GM19395 (cell line): ENCODE data around the gene RETREG1.
"Not testable (repeated sequence)": the region's sequence is repeated elsewhere in the genome, so short reads cannot be mapped to it uniquely, and the experiment has no call there.

ENCODE experiments used
- ATAC-seq: cut with Tn5 transposase; IDR thresholded peaks from one replicate; pipeline ENCODE4 v1.9.1; 2021; ENCODE audit warnings: mild to moderate bottlenecking, moderate library complexity; ENCODE audit not compliant: unreplicated experiment

RETREG1 gene, protein sequence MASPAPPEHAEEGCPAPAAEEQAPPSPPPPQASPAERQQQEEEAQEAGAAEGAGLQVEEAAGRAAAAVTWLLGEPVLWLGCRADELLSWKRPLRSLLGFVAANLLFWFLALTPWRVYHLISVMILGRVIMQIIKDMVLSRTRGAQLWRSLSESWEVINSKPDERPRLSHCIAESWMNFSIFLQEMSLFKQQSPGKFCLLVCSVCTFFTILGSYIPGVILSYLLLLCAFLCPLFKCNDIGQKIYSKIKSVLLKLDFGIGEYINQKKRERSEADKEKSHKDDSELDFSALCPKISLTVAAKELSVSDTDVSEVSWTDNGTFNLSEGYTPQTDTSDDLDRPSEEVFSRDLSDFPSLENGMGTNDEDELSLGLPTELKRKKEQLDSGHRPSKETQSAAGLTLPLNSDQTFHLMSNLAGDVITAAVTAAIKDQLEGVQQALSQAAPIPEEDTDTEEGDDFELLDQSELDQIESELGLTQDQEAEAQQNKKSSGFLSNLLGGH

DNA sequence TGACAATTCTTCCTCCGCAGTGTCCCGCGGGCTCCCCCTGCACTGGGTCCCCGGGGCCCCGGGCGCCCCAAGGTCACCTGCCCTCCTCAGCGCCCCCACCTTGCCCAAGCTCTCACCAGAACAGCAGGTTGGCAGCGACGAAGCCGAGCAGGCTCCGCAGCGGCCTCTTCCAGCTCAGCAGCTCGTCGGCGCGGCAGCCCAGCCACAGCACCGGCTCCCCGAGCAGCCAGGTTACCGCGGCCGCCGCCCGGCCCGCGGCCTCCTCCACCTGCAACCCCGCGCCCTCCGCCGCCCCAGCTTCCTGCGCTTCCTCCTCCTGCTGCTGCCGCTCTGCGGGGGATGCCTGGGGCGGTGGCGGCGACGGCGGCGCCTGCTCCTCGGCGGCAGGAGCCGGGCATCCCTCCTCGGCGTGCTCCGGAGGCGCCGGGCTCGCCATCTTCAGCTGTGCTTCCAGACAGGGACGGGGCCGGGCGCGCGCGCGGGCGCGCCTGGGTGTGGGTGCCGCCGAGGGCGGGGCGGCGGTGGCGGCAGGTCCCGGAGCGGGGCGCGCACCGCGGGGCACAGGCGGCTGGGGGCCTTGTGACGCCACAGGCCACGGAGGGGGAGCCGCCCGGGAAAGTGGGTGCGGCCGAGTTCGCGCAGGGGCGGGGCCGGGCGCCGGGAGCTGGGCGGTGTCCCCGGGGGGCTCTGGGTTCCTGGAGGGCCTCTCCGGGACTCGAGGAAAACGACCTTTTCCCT, at the start of gene RETREG1:
TSS of gene RETREG1 (minus strand) at position 462 of the 738 bp plus-strand sequence. CDS start at position 436, 26 bp downstream.
- ATAC-seq, result peak; percentile 60

DNA sequence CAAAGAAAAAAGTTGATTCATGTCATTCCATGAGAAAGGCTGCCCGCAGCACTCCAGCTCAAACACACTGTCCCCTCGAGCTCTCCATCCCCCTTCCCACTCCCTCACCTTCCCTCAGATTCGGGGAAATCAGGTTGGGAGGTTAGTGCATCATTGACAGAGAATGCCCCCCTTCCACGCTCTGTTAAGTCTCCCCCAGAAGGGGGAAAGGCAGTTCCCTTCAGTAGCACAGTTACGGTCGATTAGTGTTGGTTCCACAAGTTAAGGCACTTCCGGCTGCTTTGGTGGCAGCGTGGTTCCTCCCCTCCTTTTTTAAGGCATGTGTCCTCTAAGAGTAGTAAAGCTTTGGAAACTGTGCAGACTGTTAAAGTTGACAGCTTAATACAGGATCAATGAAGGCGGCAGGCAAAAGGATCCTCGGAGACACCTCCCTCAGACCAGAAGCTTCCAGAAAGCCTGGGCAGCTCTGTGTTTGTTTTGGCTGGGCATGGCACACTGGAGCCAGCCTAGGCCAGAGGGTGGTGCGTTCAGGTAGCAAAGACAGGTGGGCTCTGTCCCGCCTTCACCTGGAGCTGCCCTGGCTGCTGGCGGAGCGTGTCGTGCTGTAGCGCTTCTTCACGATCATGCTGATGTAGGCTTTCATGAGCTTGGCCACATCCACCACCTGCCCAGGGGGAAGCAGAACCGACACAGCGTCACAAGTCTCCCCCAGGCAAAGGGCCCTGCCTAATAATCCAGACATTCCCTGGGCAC, 49.5 kb upstream of the RETREG1 start:
- no peak for ATAC-seq

DNA sequence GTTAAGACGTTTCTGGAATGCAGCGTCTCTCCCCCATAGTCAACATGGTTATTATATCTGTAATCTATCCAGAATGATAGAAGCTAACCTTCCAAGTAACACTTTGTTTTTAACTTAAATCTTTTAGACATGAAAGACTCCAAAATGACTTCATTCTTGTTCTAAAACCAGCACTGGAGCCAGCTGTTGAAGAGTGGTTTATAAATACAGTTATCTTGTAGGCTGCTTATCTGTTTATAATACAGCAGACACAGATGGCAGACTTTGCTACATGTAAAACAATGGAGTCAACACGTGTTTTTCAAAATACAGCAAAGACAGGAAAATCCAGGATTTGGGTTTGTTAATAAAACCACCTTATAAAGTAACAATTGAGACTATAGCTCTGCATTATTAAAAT, 48.8 kb upstream of the RETREG1 start:
- ATAC-seq, result no peak

DNA sequence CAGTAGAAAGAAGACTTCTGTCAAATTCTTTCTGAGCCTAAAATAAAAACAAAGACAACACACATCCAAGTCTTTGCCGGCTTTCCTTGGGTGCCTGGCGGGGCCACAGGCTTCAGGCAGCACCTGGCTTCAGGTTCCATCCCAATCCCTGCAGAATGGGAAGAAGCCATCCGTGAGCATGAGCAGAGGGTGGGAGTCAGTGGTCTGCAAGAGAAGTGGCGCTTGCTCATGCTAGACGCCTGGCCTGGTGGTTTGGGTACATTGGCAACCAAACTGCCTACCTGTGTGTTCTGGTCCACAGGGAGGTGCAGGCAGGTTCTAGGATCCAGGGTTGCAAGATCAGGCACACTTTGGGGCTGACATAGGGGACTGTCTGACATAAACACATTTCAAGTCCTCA, 47.6 kb upstream of the RETREG1 start:
- ATAC-seq, result no peak

DNA sequence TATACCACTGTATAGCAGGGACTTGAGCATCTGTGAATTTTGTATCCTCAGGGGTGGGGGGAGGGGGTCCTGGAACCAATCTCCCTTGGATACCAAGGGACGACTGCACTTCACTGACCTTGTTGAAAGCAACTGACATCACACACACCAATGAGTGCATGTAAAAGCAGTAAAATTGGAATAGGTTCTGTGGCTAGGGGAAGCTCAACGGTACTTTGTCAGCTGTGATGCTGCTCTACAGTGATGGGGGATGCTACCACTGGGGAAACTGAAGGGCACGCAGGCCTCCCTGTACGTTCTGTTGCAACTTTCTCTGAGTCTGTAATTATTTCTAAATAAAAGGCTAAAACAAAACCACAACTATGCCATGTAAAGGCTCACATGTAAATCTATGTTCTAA, 47.0 kb upstream of the RETREG1 start:
- ATAC-seq, result no peak

DNA sequence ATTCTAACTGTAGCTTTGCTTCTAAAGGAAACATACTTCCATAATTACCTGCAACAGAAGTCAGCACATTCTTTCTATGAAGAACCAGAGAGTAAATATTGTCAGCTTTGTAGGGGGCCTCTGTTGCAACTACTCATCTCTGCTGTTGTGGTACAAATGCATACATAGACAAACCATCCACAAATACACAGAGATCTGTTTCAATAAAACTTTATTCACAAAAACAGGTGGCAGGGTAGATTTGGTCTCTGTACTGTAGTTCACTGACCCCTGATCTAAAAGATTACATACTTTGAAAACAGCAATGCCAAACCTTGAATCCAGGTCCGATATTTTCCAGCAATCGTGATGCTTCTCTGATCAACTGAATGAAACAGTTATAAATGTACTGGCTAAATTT, 44.9 kb upstream of the RETREG1 start:
- ATAC-seq, result no peak

DNA sequence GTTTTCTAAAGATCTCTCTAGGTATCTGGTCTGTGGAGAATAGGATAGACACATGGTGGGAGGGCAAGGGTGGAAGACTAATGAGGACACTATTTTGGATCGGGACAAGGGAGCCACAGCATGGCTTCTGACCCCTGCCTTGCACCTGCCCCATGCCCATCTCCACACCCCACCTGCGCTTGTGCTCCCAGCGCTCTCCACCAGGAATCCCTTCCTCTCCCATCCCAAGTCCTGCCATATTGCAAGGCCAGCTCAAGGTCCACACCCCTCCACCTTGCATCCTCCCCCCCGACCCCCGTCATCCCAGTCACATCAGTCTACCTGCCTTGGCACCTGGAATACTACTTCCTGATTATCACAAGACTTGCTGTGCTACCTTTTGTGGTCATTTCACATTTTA, 44.2 kb upstream of the RETREG1 start:
- no peak for ATAC-seq

DNA sequence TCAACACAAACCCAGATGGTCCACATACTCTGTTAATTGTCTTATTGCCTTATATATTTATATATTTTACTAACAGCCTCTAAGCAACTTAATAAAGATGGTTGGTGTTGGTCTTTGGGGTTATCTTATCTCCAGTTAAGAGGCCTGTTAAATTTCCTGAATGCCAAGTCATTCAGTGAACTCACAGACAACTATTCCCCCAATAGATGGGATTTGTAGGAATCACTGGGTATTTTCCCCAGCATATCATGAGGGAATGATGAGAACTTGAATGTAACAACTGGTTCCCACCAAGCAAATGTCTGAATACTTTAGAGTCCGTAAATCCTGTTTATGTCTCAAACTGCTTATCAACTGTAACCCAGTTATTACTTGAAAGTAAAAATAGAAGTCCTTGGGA, 42.7 kb upstream of the RETREG1 start:
- no peak for ATAC-seq

DNA sequence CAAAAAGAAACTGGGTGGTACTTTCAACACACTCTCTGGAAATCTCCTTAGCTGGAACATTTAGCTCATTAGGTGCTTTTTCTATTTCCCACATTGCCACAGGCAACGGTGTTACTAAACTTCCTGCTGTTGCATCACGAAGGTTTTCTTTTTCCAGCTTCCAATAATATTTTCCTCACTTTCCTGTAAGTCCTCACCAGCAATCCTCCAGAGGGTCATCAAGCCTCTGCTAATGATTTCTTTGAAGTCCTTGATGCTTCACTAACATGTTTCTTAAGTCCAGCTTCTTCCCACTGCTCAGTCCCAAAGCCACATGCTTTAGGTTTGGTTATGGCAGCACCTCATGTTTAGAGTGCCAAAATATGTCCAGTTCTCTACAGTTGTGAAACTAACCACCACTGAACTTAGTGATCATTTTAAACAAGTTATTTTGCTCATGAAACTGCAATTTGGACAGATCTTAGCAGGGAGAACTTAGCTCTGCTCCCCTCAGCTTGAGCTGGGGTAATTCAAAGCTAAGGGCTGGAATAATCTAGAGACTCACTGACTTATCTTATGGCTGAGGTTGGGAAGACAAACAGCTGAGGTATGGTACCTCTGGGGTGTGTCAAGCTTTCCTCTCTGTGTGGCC, 39.9 kb upstream of the RETREG1 start:
- no peak for ATAC-seq

DNA sequence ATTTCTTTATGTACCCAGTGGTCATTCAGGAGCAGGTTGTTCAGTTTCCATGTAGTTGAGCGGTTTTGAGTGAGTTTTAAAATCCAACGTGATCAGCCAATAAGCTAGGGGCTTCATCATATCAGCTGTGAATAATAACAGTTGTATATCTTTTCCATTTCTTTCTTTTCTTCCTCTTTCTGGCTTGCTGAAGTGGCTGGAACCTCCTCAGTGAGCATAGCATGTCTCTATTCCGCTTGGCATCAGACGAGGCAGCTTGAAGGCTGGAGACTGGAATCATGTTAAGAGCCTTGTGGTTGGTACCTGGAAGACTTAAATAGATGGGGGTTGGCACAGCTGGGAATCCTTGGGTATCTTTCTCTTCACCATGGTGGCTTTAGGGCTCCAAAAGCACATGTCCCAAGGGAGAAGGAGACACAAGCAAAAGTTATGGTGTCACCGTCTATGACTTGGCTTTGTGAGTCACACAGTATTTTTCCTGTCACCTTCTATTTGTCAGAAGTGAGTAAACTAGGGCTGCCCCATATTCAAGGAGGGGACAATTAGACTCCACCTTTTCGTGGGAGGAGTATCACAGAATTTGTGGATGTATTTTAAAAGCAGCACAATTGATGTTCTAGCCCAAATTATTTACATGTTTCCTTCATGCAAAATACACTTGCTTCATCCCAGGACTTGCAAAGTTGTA, 38.0 kb upstream of the RETREG1 start:
- ATAC-seq, result no peak

DNA sequence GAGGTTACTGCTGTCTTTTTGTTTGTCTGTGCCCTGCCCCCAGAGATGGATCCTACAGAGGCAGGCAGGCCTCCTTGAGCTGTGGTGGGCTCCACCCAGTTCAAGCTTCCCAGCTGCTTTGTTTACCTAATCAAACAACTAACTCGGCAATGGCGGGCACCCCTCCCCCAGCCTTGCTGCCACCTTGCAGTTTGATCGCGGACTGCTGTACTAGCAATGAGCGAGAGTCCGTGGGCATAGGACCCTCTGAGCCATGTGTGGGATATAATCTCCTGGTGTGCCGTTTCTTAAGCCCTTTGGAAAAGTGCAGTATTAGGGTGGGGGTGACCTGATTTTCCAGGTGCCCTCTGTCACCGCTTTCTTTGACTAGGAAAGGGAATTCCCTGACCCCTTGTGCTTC, 31.9 kb upstream of the RETREG1 start:
- not testable (repeated sequence) for ATAC-seq

DNA sequence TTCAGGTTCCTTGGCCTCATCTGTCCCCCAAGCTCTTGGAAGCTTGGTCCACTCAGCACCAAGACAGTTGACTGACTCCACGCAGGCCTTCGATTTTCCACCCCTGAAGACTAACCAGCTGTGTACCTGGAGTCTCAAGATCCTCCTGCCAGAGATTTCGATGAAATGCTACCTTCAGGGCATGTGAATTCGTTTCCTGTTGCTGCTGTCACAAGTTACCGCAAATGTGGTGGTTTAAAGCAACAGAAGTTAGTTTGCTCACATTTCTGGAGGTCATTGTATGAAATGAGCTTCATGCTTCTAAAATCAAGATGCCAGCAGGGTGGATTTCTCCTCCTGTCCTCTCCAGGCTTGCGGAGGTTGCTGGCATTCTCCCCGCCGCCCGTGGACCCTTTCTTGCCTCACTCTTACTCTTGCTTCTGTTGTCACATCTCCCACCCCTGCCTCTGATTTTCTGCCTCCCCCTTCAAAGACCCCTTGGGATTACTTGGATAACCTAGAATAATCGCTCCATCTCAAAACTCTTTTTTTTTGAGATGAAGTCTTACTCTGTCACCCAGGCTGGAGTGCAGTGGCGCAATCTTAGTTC, 27.6 kb upstream of the RETREG1 start:
- no peak for ATAC-seq

DNA sequence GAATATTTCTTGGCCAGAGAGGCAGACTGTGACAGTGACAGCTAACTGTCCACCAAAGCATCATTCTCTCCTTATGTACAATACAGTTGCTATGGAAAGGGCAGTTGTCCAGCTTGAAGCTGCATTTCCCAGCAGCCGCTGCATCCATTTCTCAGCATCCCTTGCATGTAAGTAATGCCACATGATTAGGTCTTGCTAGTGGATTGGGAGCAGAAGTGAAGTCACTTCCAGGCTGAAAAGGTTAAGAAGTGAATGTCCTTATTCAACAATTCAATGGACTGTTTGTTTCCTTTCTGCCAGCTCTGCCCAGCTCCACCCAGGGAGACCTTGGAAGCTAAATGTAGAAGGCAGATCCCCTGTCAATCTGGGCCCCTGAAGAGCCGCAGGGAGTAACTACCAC, 26.1 kb upstream of the RETREG1 start:
- ATAC-seq, result no peak

DNA sequence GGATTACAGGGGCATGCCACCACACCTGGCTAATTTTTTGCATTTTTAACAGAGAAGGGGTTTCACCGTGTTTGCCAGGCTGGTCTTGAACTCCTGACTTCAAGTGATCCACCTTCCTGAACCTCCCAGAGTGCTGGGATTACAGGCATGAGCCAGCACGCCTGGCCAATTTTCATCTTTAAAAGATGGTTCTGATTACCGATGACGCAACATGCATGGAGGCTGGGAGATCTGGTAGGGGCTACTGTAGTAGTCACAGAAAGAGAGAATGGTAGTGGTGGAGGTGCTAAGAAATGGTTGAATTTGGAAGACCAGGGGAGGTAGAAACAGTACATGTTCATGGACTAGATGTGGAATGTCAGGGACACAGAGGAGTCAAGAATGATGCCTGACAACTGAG, 22.4 kb upstream of the RETREG1 start:
- ATAC-seq, result no peak

DNA sequence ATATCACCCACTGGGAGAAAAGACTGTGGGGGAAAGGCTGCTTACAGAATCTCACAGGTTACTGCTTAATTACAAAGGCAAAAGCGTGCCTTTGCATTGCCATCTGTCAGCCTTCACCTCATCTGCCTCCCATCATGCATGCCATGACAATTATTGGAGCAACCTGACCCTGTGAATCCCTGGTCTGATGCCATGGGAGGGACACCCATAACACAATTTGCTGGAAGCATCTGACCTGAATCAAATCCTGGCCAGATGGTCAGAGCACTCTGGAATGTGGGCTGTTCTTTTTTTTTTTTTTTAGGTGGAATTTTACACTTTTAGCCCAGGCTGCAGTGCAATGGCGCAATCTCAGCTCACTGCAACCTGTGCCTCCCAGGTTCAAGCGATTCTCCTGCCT, 11.6 kb upstream of the RETREG1 start:
- no peak for ATAC-seq

DNA sequence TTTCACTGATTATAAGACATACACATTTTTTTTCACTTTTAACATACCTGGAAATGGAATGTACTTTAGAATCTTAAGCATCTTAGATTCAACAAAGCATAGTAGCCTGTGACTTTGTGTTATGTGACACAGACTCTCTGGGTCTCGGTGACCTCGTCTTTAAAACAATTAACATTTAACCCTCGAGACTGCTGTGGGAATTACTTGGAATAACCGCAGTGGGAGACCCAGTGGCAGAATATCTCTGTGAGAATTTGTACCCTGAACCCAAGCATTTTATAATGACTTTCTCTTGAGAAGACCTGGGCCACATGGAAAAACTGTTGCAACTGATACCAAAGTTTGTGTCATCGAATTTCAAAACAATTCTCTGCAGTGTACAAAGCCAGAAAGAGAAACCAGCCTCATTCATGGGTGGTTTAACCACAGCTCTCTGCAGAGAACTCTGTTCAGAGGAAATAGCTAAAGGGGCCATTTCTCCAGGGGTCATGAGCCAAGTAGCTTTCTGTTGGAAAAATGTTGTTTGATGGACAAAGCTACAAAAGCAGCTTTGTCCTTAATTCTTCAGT, 10.0 kb upstream of the RETREG1 start:
- ATAC-seq, result peak; percentile 84

DNA sequence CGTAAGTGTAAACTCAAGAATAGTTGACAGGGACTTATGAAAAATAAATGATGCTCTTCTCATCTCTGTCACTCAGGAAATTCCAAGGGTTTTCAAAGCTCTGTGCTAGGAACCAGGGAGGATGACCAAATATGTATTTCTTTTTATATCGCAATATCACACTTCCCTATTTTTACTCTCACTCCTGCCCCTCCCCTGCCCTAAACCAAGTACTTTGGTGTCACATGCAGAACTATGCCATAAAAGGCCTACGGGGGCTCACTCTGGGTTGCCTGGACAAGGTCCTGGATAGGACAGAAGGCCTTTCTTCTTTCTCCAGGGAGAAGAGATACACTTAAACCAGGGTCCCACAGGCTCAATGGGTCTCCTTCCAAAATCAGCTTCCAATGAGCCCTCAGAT, 8.3 kb upstream of the RETREG1 start:
- no peak for ATAC-seq

DNA sequence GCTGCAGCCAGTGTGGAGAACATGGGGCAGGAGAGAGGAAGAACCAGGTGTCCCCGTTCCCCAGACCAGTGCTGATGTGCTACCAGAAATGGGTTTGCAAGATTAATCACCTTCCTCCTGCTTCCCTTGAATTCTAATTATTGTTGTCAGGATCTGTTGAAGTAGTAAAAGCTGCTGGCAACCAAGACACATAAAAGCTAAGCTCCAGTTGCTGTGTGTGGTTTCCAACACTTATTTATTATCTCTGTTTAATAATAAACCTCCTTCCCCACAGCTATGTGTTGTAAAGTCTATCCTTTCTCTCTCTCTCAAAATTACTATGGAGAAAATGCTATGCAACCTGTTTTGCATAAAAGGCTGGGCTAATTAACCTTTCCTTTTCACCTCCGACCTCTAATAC, 2.3 kb upstream of the RETREG1 start:
- no peak for ATAC-seq

DNA sequence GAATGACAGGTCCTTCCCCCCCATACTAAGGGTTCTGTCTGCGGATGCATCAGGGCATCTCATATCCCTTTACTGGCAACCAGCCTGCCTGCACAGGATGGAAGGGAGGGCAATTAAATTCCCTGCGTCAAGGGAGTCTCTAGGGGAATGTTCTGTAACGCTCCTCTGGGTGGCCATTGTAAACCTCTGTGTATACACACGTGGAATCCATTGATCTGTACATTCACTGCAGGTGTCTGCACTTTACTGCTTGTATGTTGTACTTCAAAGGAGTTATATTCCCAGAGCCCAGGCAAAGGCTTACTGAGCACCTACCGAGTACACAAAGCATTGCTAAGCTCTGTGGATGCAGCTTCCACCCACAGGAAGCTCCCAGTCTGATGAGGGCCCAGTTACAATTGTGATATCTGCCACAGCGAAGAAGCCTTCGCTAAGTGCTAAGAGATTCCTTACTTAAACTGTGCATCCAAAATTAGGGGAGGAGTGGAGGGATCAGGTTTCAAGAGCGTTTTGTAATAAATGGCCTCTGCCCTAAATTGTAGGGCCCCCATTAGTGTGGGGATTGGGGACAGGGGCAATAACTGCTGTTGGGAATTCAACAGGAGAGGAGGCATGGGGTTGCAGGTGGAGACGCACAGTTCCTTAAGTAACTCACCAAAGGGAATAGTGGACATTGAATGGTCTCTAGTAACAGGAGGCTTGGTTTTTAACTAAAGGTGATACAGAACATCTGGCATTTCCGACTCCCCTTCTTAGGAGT, 1.5 kb upstream of the RETREG1 start:
- no peak for ATAC-seq
